Neuronal stem cell (in vitro differentiated cells): Measurements from ENCODE around the gene MFGE8.

ENCODE experiments used
- DNase-seq: peaks from one replicate; pipeline ENCODE4 v3.0.0-alpha.2; 2013; ENCODE audit warnings: low spot score
- H2AFZ ChIP-seq: one replicate; pipeline ENCODE4 v1.6.1; 2013; ENCODE audit warnings: mild to moderate bottlenecking, low read length, inconsistent platforms
- H2AK5ac ChIP-seq: 2 replicates; pipeline ENCODE4 v1.6.1; 2013; ENCODE audit warnings: low read depth, mild to moderate bottlenecking, inconsistent platforms, low read length, moderate library complexity, mixed read lengths
- H2BK120ac ChIP-seq: 2 replicates; pipeline ENCODE4 v1.6.1; 2013; ENCODE audit warnings: low read depth, mild to moderate bottlenecking, inconsistent platforms, low read length, moderate library complexity, mixed read lengths
- H2BK12ac ChIP-seq: one replicate; pipeline ENCODE4 v1.6.1; 2013; ENCODE audit warnings: low read length, inconsistent platforms
- H2BK15ac ChIP-seq: 2 replicates; pipeline ENCODE4 v1.6.1; 2013; ENCODE audit warnings: mild to moderate bottlenecking, low read length, inconsistent platforms, mixed read lengths
- H2BK5ac ChIP-seq: one replicate; pipeline ENCODE4 v1.6.1; 2013; ENCODE audit warnings: inconsistent platforms, mild to moderate bottlenecking, low read length, moderate library complexity
- H3K14ac ChIP-seq: one replicate; pipeline ENCODE4 v1.6.1; 2013; ENCODE audit warnings: low read length, inconsistent platforms
- H3K18ac ChIP-seq: 2 replicates; pipeline ENCODE4 v1.6.1; 2013; ENCODE audit warnings: low read length, inconsistent platforms
- H3K23ac ChIP-seq: 2 replicates; pipeline ENCODE4 v1.6.1; 2013; ENCODE audit warnings: low read depth, mild to moderate bottlenecking, mixed read lengths, low read length, inconsistent platforms; ENCODE audit not compliant: poor library complexity
- H3K27ac ChIP-seq: replicated peaks from 3 replicates; pipeline ENCODE4 v1.5.1; 2013; ENCODE audit warnings: low read length, inconsistent platforms
- H3K27me3 ChIP-seq, 3 experiments: 2 replicates each; pipeline ENCODE4 v1.6.1; 2013; ENCODE audit warnings: low read length in 3 of 3, mild to moderate bottlenecking in 2 of 3, inconsistent platforms in 1 of 3, low read depth in 1 of 3, mixed read lengths in 1 of 3, moderate library complexity in 1 of 3; ENCODE audit not compliant: control insufficient read depth in 3 of 3, insufficient read depth in 3 of 3
- H3K36me3 ChIP-seq, 2 donors: replicated peaks in 1 of 2; 2 replicates each; pipeline ENCODE4 v1.6.1; 2013; ENCODE audit warnings: low read length in 2 of 2; ENCODE audit not compliant: control insufficient read depth in 2 of 2, insufficient read depth in 2 of 2
- H3K4ac ChIP-seq: 2 replicates; pipeline ENCODE4 v1.6.1; 2013; ENCODE audit warnings: inconsistent platforms, mild to moderate bottlenecking, low read length, moderate library complexity
- H3K4me1 ChIP-seq, 2 donors: 1 replicate in 1 of 2; 2 replicates in 1 of 2; pipeline ENCODE4 v1.6.1; 2013; ENCODE audit warnings: low read length in 2 of 2, low read depth in 1 of 2; ENCODE audit not compliant: control insufficient read depth in 2 of 2, insufficient read depth in 1 of 2
- H3K4me2 ChIP-seq: one replicate; pipeline ENCODE4 v1.6.1; 2013; ENCODE audit warnings: mild to moderate bottlenecking, low read length, inconsistent platforms; ENCODE audit not compliant: insufficient read depth, poor library complexity, severe bottlenecking
- H3K4me3 ChIP-seq, 2 donors: 2 replicates each; pipeline ENCODE4 v1.5.1; 2013; ENCODE audit warnings: low read length in 2 of 2, mild to moderate bottlenecking in 2 of 2, inconsistent platforms in 1 of 2, moderate library complexity in 1 of 2
- H3K79me1 ChIP-seq: one replicate; pipeline ENCODE4 v1.6.1; 2013; ENCODE audit warnings: low read depth, mild to moderate bottlenecking, inconsistent platforms, low read length, moderate library complexity
- H3K9ac ChIP-seq: one replicate; pipeline ENCODE4 v1.6.1; 2013; ENCODE audit warnings: mild to moderate bottlenecking, low read depth, low read length, inconsistent platforms; ENCODE audit not compliant: poor library complexity
- H3K9me3 ChIP-seq, 2 donors: replicated peaks in 1 of 2; 2 replicates each; pipeline versions ENCODE3 to v1.6.1; 2013; ENCODE audit warnings: low read length in 2 of 2, mild to moderate bottlenecking in 2 of 2, inconsistent platforms in 1 of 2, low read depth in 1 of 2, mixed read lengths in 1 of 2, moderate library complexity in 1 of 2; ENCODE audit not compliant: control insufficient read depth in 2 of 2, insufficient read depth in 1 of 2
- H4K8ac ChIP-seq: one replicate; pipeline ENCODE4 v1.6.1; 2013; ENCODE audit warnings: low read depth, mild to moderate bottlenecking, inconsistent platforms, low read length, moderate library complexity
- H4K91ac ChIP-seq: one replicate; pipeline ENCODE4 v1.6.1; 2013; ENCODE audit warnings: low read length, low read depth, mild to moderate bottlenecking, inconsistent platforms; ENCODE audit not compliant: poor library complexity
- WGBS, 2 donors: extraction: QIAGEN DNeasy Blood & Tissue Kit; methylation state at CpG; one replicate each; pipeline ENCODE4 v1.1.7; 2013; ENCODE audit warnings: missing lambda C conversion rate in 2 of 2, mixed read lengths in 1 of 2; ENCODE audit not compliant: insufficient read length in 2 of 2, insufficient replicate concordance in 1 of 2; ENCODE audit errors: extremely low coverage in 2 of 2; 5-methylcytosine and 5-hydroxymethylcytosine counted together

The MFGE8 gene

DNA sequence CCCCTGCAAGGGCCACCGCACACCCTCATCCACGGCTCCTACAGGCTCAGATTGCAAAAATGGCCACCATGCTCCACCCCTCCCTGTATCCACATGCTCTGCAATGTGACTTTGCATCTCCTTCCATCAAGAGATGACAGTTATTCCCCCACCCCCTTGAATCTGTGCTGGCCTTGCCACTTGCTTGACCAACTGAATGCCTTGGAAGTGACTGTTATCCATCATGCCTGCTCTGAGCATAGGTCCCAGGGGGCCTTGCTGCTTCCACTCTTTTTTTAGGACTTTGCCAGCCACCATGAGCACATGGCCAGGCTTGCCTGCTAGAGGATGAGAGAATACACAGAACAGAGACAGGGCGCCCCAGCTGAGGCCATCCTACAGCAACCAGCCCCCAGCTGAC lies 31.4 kb downstream of the MFGE8 start:
- no peaks in the 10 kb centered on the region for H3K36me3 ChIP-seq
- no peaks in the 10 kb centered on the region for H3K79me1 ChIP-seq
- H3K4me2 ChIP-seq, result no peak overlapping the region
- no peak overlapping the region for H3K9ac ChIP-seq
- H3K4me1 ChIP-seq, result no peaks in the 10 kb centered on the region
- no peak overlapping the region for H2BK15ac ChIP-seq
- H2AK5ac ChIP-seq, result peak overlapping the region; percentile 59
- H3K27me3 ChIP-seq, result no peaks in the 10 kb centered on the region
- H3K4me3 ChIP-seq, result no peak overlapping the region
- DNase-seq, result no peak
- no peak overlapping the region for H4K8ac ChIP-seq
- no CpG with 5 or more reads among the region's 3 CpGs for WGBS, 2 donors
- H2BK12ac ChIP-seq, result no peak overlapping the region
- H3K14ac ChIP-seq, result no peak overlapping the region
- H3K9me3 ChIP-seq, result no peaks in the 10 kb centered on the region
- no peak overlapping the region for H3K18ac ChIP-seq
- H4K91ac ChIP-seq, result no peak overlapping the region
- no peak overlapping the region for H2BK5ac ChIP-seq
- H2BK120ac ChIP-seq, result no peak overlapping the region
- H3K23ac ChIP-seq, result no peak overlapping the region
- no peak overlapping the region for H2AFZ ChIP-seq
- H3K4ac ChIP-seq, result no peak overlapping the region
- H3K27ac ChIP-seq, result no peak overlapping the region

GRCh38 chr15:88880944-88881740 lies 32.0 kb downstream of the MFGE8 start:
- no peak overlapping the region for H2BK120ac ChIP-seq
- H2AK5ac ChIP-seq, result peak overlapping the region; percentile 59
- H3K4me2 ChIP-seq, result no peak overlapping the region
- H4K91ac ChIP-seq, result no peak overlapping the region
- peak overlapping the region; percentile 22 for H3K14ac ChIP-seq
- no peak overlapping the region for H2BK15ac ChIP-seq
- no peak overlapping the region for H2AFZ ChIP-seq
- no CpG with 5 or more reads among the region's 31 CpGs for WGBS, 2 donors
- H4K8ac ChIP-seq, result no peak overlapping the region
- no peak overlapping the region for H3K18ac ChIP-seq
- no peaks in the 10 kb centered on the region for H3K36me3 ChIP-seq
- peak overlapping the region; percentile 56 for H3K23ac ChIP-seq
- H3K79me1 ChIP-seq, result no peaks in the 10 kb centered on the region
- no peaks in the 10 kb centered on the region for H3K4me1 ChIP-seq
- H2BK12ac ChIP-seq, result no peak overlapping the region
- DNase-seq, result no peak
- H3K4ac ChIP-seq, result no peak overlapping the region
- no peaks in the 10 kb centered on the region for H3K27me3 ChIP-seq
- H3K27ac ChIP-seq, result no peak overlapping the region
- no peak overlapping the region for H3K4me3 ChIP-seq
- H3K9ac ChIP-seq, result no peak overlapping the region
- H2BK5ac ChIP-seq, result no peak overlapping the region
- peaks cover 0 to 1% of the 10 kb centered on the region in 2 donors for H3K9me3 ChIP-seq

GRCh38 chr15:88878720-88879184 lies 34.4 kb downstream of the MFGE8 start:
- peaks cover 0 to 1% of the 10 kb centered on the region in 2 donors for H3K9me3 ChIP-seq
- WGBS, 2 donors, result no CpG with 5 or more reads among the region's 18 CpGs

DNA sequence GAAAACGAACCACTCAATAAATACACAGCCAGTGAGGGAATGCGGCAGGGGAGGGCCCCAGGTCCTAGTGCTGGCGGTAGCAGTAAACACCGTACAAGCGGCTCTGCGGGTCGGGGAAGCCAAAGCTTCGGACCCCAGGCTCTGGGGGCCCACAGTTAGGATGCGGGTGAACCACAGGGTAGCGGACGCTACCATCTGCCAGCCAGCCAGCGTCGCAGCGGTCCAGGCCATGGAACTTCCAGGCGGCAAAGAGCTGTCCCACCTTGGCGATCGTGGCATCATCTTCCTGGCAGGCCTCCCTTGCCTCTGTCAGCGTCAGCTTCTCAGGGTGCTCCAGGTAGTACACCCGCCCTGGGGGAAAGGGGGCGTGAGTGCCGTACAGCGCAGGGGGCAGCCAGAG lies 35.3 kb downstream of the MFGE8 start:
- no peak overlapping the region for H2BK12ac ChIP-seq
- peaks cover 0 to 1% of the 10 kb centered on the region in 2 donors for H3K9me3 ChIP-seq
- no peak overlapping the region for H2AFZ ChIP-seq
- no peak overlapping the region for H3K27ac ChIP-seq
- H4K91ac ChIP-seq, result no peak overlapping the region
- H3K79me1 ChIP-seq, result no peaks in the 10 kb centered on the region
- H3K9ac ChIP-seq, result peak overlapping the region; percentile 51
- H2BK15ac ChIP-seq, result no peak overlapping the region
- no peak overlapping the region for H3K4ac ChIP-seq
- no peak overlapping the region for H3K14ac ChIP-seq
- no peak overlapping the region for H3K23ac ChIP-seq
- no peaks in the 10 kb centered on the region for H3K27me3 ChIP-seq
- WGBS, 2 donors, result no CpG with 5 or more reads among the region's 22 CpGs
- H3K36me3 ChIP-seq, result no peaks in the 10 kb centered on the region
- H4K8ac ChIP-seq, result no peak overlapping the region
- H2BK5ac ChIP-seq, result no peak overlapping the region
- H2AK5ac ChIP-seq, result no peak overlapping the region
- H3K4me2 ChIP-seq, result no peak overlapping the region
- peak overlapping the region; percentile 21 for H3K18ac ChIP-seq
- no peaks in the 10 kb centered on the region for H3K4me1 ChIP-seq
- no peak for DNase-seq
- no peak overlapping the region for H3K4me3 ChIP-seq
- H2BK120ac ChIP-seq, result no peak overlapping the region

More at GRCh38 chr15:88878720-88879184, 34.4 kb downstream of the MFGE8 start:
- Histone ChIP-seq H2AFZ (no peak overlapping the region), H3K18ac (peak overlapping the region; percentile 4), H2BK12ac (no peak overlapping the region), H3K14ac (no peak overlapping the region), H3K79me1 (no peaks in the 10 kb centered on the region), H3K4ac (no peak overlapping the region), H3K4me3 (no peak overlapping the region), H2BK5ac (no peak overlapping the region), H2BK15ac (peak overlapping the region; percentile 6), H3K23ac (no peak overlapping the region), H2BK120ac (no peak overlapping the region), H2AK5ac (no peak overlapping the region), H3K27me3 (no peaks in the 10 kb centered on the region), H4K8ac (no peak overlapping the region), H3K36me3 (no peaks in the 10 kb centered on the region), H3K4me1 (no peaks in the 10 kb centered on the region), H3K9ac (no peak overlapping the region), H3K4me2 (no peak overlapping the region), H4K91ac (no peak overlapping the region), H3K27ac (no peak overlapping the region)
- DNase-seq, result peak; percentile 27
